Activated T-cell treated with anti-CD3 and anti-CD28 coated beads, Interleukin-2, amount 50 U/mL, for 4 hours (primary cell): ENCODE results near the gene NSUN4. TPM values are rescaled to one million over a fixed set of nuclear protein-coding genes. Genes with fewer than 3 reads are reported as not detected.

Experiments used
- total RNA-seq, 3 donors: library from RNA; stranded (reverse); gene quantifications; one replicate each; pipeline ENCODE4 v1.2.1, GENCODE V29; 2021

NSUN4 gene
- total RNA-seq, 3 donors from 2014 or later, result 42.2 to 44.1 (median 44.0) TPM

Other genes with a start within 250 kb of the NSUN4 start
- gene PIK3R3, start 208.2 kb upstream of the NSUN4 start, total RNA-seq, result 1 to 10 TPM; 1.3 to 1.7 (median 1.6) TPM
- under 1 TPM; 0.23 to 0.37 (median 0.24) TPM for gene TSPAN1, start 165.7 kb upstream of the NSUN4 start, total RNA-seq
- not detected for gene P3R3URF, start 164.3 kb upstream of the NSUN4 start, total RNA-seq
- gene POMGNT1, start 142.4 kb upstream of the NSUN4 start, total RNA-seq, result 10 to 100 TPM; 60.5 to 73.5 (median 73.0) TPM
- not detected for gene LURAP1, start 137.5 kb upstream of the NSUN4 start, total RNA-seq
- gene RAD54L, start 93.0 kb upstream of the NSUN4 start, total RNA-seq, result 10 to 100 TPM; 24.5 to 32.8 (median 28.6) TPM
- gene LRRC41, start 37.2 kb upstream of the NSUN4 start, total RNA-seq, result 10 to 100 TPM; 43.0 to 47.7 (median 45.8) TPM
- 100 to 1,000 TPM; 283 to 366 (median 338) TPM for gene UQCRH, start 37.1 kb upstream of the NSUN4 start, total RNA-seq
- 10 to 100 TPM in 1 of 3 donors, 1 to 10 TPM in 2; 7.5 to 10.4 (median 8.4) TPM for gene FAAH, start 53.5 kb downstream of the NSUN4 start, total RNA-seq
- gene DMBX1, start 149.0 kb downstream of the NSUN4 start, total RNA-seq, result not detected
- not detected for gene KNCN, start 210.8 kb downstream of the NSUN4 start, total RNA-seq